Loucy (cell line): ENCODE measurements around the gene RECQL5.

ENCODE experiments used
- H2AFZ ChIP-seq: fragments of 200-600 bp; sonication (generic); 2 replicates; pipeline ENCODE4 v1.6.0; 2016; ENCODE audit warnings: antibody characterized with exemption, mild to moderate bottlenecking, low read length, moderate library complexity
- H3F3A ChIP-seq: fragments of 200-600 bp; 2 replicates; pipeline ENCODE4 v1.6.0; 2016; ENCODE audit warnings: antibody characterized with exemption, low read depth, mild to moderate bottlenecking
- H3K27me3 ChIP-seq: fragments of 200-600 bp; sonication (generic); 2 replicates; pipeline ENCODE4 v1.6.1; 2014; ENCODE audit warnings: low read length, mild to moderate bottlenecking; ENCODE audit not compliant: insufficient read depth, poor library complexity, severe bottlenecking
- H3K36me3 ChIP-seq: fragments of 200-600 bp; sonication (generic); 2 replicates; pipeline ENCODE4 v1.6.1; 2016; ENCODE audit warnings: low read length; ENCODE audit not compliant: insufficient read depth
- H3K4me1 ChIP-seq: fragments of 200-600 bp; sonication (generic); 2 replicates; pipeline ENCODE4 v1.5.1; 2014; ENCODE audit warnings: low read length, mild to moderate bottlenecking; ENCODE audit not compliant: insufficient read depth, poor library complexity, severe bottlenecking
- H3K4me2 ChIP-seq: fragments of 200-600 bp; sonication (generic); 2 replicates; pipeline ENCODE4 v1.6.0; 2014; ENCODE audit warnings: antibody characterized with exemption, low read length, low read depth, mild to moderate bottlenecking; ENCODE audit not compliant: poor library complexity, severe bottlenecking
- H3K4me3 ChIP-seq: fragments of 200-600 bp; sonication (generic); 2 replicates; pipeline ENCODE4 v1.5.1; 2014; ENCODE audit warnings: low read length, mild to moderate bottlenecking, mixed read lengths; ENCODE audit not compliant: poor library complexity, severe bottlenecking
- H3K79me2 ChIP-seq: fragments of 200-600 bp; sonication (generic); 2 replicates; pipeline ENCODE4 v1.6.1; 2014; ENCODE audit warnings: low read length; ENCODE audit not compliant: insufficient read depth
- H3K9ac ChIP-seq: fragments of 200-600 bp; sonication (generic); 2 replicates; pipeline ENCODE4 v1.6.0; 2014; ENCODE audit warnings: mild to moderate bottlenecking, low read depth, low read length, moderate library complexity; ENCODE audit not compliant: poor library complexity, severe bottlenecking
- H3K9me2 ChIP-seq: fragments of 200-600 bp; sonication (generic); replicated peaks from 2 replicates; pipeline ENCODE4 v1.6.1; 2016; ENCODE audit warnings: low read depth, low read length, mixed read lengths
- H3K9me3 ChIP-seq: fragments of 200-600 bp; sonication (generic); 2 replicates; pipeline ENCODE4 v1.6.1; 2014; ENCODE audit warnings: mild to moderate bottlenecking, antibody characterized with exemption, low read length, low read depth; ENCODE audit not compliant: insufficient read depth
- H4K20me1 ChIP-seq: fragments of 200-600 bp; sonication (generic); 2 replicates; pipeline ENCODE4 v1.6.0; 2014; ENCODE audit warnings: antibody characterized with exemption, low read length, mild to moderate bottlenecking; ENCODE audit not compliant: insufficient read depth, poor library complexity, severe bottlenecking
- CTCF ChIP-seq: fragments of 200-600 bp; sonication (generic); conservative IDR thresholded peaks from 2 replicates; pipeline ENCODE4 v1.5.1; 2014; ENCODE audit warnings: mild to moderate bottlenecking, antibody characterized with exemption, low read length
- EZH2phosphoT487 ChIP-seq: fragments of 200-600 bp; IDR thresholded peaks from 2 replicates; pipeline ENCODE4 v1.6.1; 2018; ENCODE audit warnings: antibody characterized with exemption, mild to moderate bottlenecking, moderate library complexity, borderline replicate concordance

RECQL5 gene

DNA sequence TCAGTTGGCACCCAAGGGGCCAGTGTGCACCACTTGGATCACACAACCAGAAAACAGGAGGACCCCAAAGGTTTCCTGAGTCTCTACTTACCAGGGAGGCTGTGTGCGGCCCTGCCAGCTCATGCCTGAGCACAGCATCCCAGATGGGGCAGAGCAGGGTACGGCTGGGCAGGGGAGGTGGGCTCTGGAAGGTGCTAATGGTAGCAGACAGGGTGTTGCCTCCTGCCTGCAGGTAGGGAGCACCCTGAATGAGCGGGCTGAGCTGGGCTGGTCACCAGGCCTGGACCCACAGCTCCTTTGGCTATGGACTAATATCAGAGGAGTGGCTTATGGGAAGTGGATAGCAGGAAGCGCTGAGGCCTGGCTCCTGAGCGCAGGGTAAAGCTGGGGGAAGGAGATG lies 14.6 kb downstream of the RECQL5 start:
- Histone ChIP-seq H3F3A (no peaks in the 10 kb centered on the region), H3K9ac (no peak overlapping the region), H3K4me3 (no peak overlapping the region), H3K36me3 (peaks cover 4% of the 10 kb centered on the region; the same call in 1 of the 2 replicates), H3K27me3 (no peaks in the 10 kb centered on the region), H3K79me2 (no peaks in the 10 kb centered on the region), H4K20me1 (no peaks in the 10 kb centered on the region), H3K9me2 (no peaks in the 10 kb centered on the region), H3K4me2 (no peak overlapping the region), H2AFZ (no peak overlapping the region), H3K4me1 (peaks cover 9% of the 10 kb centered on the region), H3K9me3 (no peaks in the 10 kb centered on the region)
- no peak for TF ChIP-seq EZH2phosphoT487
- no peak for TF ChIP-seq CTCF

- Histone ChIP-seq H3K9me2 (no peaks in the 10 kb centered on the region), H3K27me3 (no peaks in the 10 kb centered on the region), H3K4me2 (no peak overlapping the region), H4K20me1 (no peaks in the 10 kb centered on the region), H3K9me3 (no peaks in the 10 kb centered on the region), H3K9ac (no peak overlapping the region), H3K4me1 (peaks cover 17% of the 10 kb centered on the region), H3F3A (no peaks in the 10 kb centered on the region), H3K79me2 (no peaks in the 10 kb centered on the region), H2AFZ (no peak overlapping the region), H3K36me3 (peaks cover 4% of the 10 kb centered on the region; the same call in 1 of the 2 replicates), H3K4me3 (no peak overlapping the region)
- TF ChIP-seq CTCF (no peak), EZH2phosphoT487 (no peak)
Observed at GRCh38 chr17:75650874-75651273, 16.1 kb downstream of the RECQL5 start.

- no peak overlapping the region for H2AFZ ChIP-seq
- no peaks in the 10 kb centered on the region for H3F3A ChIP-seq
- H3K9me3 ChIP-seq = no peaks in the 10 kb centered on the region
- no peaks in the 10 kb centered on the region for H4K20me1 ChIP-seq
- no peaks in the 10 kb centered on the region for H3K9me2 ChIP-seq
- no peak overlapping the region for H3K4me3 ChIP-seq
- H3K4me2 ChIP-seq = no peak overlapping the region
- TF ChIP-seq CTCF (no peak), EZH2phosphoT487 (no peak)
- H3K36me3 ChIP-seq = peaks cover 4% of the 10 kb centered on the region; the same call in 1 of the 2 replicates
- no peak overlapping the region for H3K9ac ChIP-seq
- H3K27me3 ChIP-seq = no peaks in the 10 kb centered on the region
- H3K79me2 ChIP-seq = no peaks in the 10 kb centered on the region
- peaks cover 25% of the 10 kb centered on the region for H3K4me1 ChIP-seq
Observed at GRCh38 chr17:75649687-75650086, 17.3 kb downstream of the RECQL5 start.
